Fibroblast of skin of right quadriceps (primary cell): Measurements from ENCODE around the gene PHC3.

Experiments
- DNase-seq: peaks from one replicate; pipeline ENCODE4 v3.0.0-alpha.2; 2013

PHC3 gene

GRCh38 chr3:170189398-170190256 lies 8.1 kb upstream of the PHC3 start:
- DNase-seq, result no peak

GRCh38 chr3:170180079-170180907 lies 1.2 kb downstream of the PHC3 start:
- peak; percentile 4 for DNase-seq

GRCh38 chr3:170179432-170179831 lies 2.1 kb downstream of the PHC3 start:
- no peak for DNase-seq

GRCh38 chr3:170178651-170179050 lies 2.9 kb downstream of the PHC3 start:
- no peak for DNase-seq

GRCh38 chr3:170171563-170171962 lies 10.0 kb downstream of the PHC3 start:
- DNase-seq, result no peak

GRCh38 chr3:170164717-170165116 lies 16.8 kb downstream of the PHC3 start:
- DNase-seq, result no peak

- DNase-seq, result no peak
These were observed 17.4 kb downstream of the PHC3 start for GRCh38 chr3:170163956-170164645.

GRCh38 chr3:170162630-170163029 lies 18.9 kb downstream of the PHC3 start:
- peak; percentile 5 for DNase-seq

- no peak for DNase-seq
These were observed 19.5 kb downstream of the PHC3 start for GRCh38 chr3:170162052-170162451.

- no peak for DNase-seq
These were observed 21.6 kb downstream of the PHC3 start for GRCh38 chr3:170159933-170160332.

GRCh38 chr3:170159459-170159858 lies 22.1 kb downstream of the PHC3 start:
- no peak for DNase-seq

- no peak for DNase-seq
These were observed 25.9 kb downstream of the PHC3 start for GRCh38 chr3:170155604-170156003.

- DNase-seq, result no peak
These were observed 26.9 kb downstream of the PHC3 start for GRCh38 chr3:170154569-170155143.

- DNase-seq, result peak; percentile 30
These were observed 27.4 kb downstream of the PHC3 start for GRCh38 chr3:170154084-170154483.

- DNase-seq, result no peak
These were observed 30.0 kb downstream of the PHC3 start for GRCh38 chr3:170151536-170151935.

GRCh38 chr3:170149016-170149415 lies 32.5 kb downstream of the PHC3 start:
- DNase-seq, result no peak

GRCh38 chr3:170145278-170145677 lies 36.3 kb downstream of the PHC3 start:
- no peak for DNase-seq

- no peak for DNase-seq
These were observed 37.1 kb downstream of the PHC3 start for GRCh38 chr3:170144437-170144843.

- no peak for DNase-seq
These were observed 39.2 kb downstream of the PHC3 start for GRCh38 chr3:170142373-170142772.

GRCh38 chr3:170137986-170138385 lies 43.5 kb downstream of the PHC3 start:
- peak; percentile 44 for DNase-seq

- DNase-seq, result no peak
These were observed 49.2 kb downstream of the PHC3 start for GRCh38 chr3:170132335-170132734.

- no peak for DNase-seq
These were observed 51.0 kb downstream of the PHC3 start for GRCh38 chr3:170130532-170130931.

GRCh38 chr3:170128977-170129431 lies 52.5 kb downstream of the PHC3 start:
- DNase-seq, result peak; percentile 10
